H9 (cell line): ENCODE data around the gene FYN. TPM values are rescaled to one million over a fixed set of nuclear protein-coding genes. Genes with fewer than 3 reads are reported as not detected.

Source experiments
- DNase-seq: peaks from one replicate; pipeline ENCODE4 v3.0.0-alpha.2; 2017
- H2AFZ ChIP-seq: one replicate; pipeline ENCODE4 v1.6.1; 2013; ENCODE audit warnings: mild to moderate bottlenecking, low read length, control low read depth, moderate library complexity
- H2AK5ac ChIP-seq: 2 replicates; pipeline ENCODE4 v1.6.1; 2013; ENCODE audit warnings: low read length, control low read depth, mixed read lengths; ENCODE audit not compliant: insufficient read length
- H2BK120ac ChIP-seq: one replicate; pipeline ENCODE4 v1.6.1; 2013; ENCODE audit warnings: low read depth, mild to moderate bottlenecking, low read length, control low read depth, inconsistent platforms; ENCODE audit not compliant: poor library complexity, severe bottlenecking
- H2BK12ac ChIP-seq: 2 replicates; pipeline ENCODE4 v1.6.1; 2013; ENCODE audit warnings: low read length, control low read depth, mixed read lengths, low read depth; ENCODE audit not compliant: insufficient read length
- H2BK15ac ChIP-seq: 2 replicates; pipeline ENCODE4 v1.6.1; 2013; ENCODE audit warnings: low read depth, low read length, control low read depth
- H2BK20ac ChIP-seq: one replicate; pipeline ENCODE4 v1.6.1; 2013; ENCODE audit warnings: low read depth, mild to moderate bottlenecking, low read length, control low read depth, inconsistent platforms; ENCODE audit not compliant: poor library complexity, severe bottlenecking
- H2BK5ac ChIP-seq: 2 replicates; pipeline ENCODE4 v1.6.1; 2013; ENCODE audit warnings: low read length, control low read depth, mixed read lengths; ENCODE audit not compliant: insufficient read length
- H3K14ac ChIP-seq: 2 replicates; pipeline ENCODE4 v1.6.1; 2013; ENCODE audit warnings: low read length, control low read depth; ENCODE audit not compliant: insufficient read depth
- H3K18ac ChIP-seq: 2 replicates; pipeline ENCODE4 v1.6.1; 2013; ENCODE audit warnings: low read depth, mild to moderate bottlenecking, mixed read lengths, low read length, control low read depth; ENCODE audit not compliant: insufficient read length
- H3K23ac ChIP-seq: 2 replicates; pipeline ENCODE4 v1.6.1; 2013; ENCODE audit warnings: low read length, control low read depth, mixed read lengths, low read depth; ENCODE audit not compliant: insufficient read length
- H3K23me2 ChIP-seq: 2 replicates; pipeline ENCODE4 v1.6.1; 2013; ENCODE audit warnings: low read depth, mild to moderate bottlenecking, mixed read lengths, low read length, control low read depth; ENCODE audit not compliant: insufficient read length, poor library complexity, severe bottlenecking
- H3K27ac ChIP-seq: 2 replicates; pipeline ENCODE4 v1.5.1; 2013; ENCODE audit warnings: low read length, control low read depth, mixed read lengths, low read depth; ENCODE audit not compliant: insufficient read length
- H3K27me3 ChIP-seq: 2 replicates; pipeline ENCODE4 v1.6.1; 2013; ENCODE audit warnings: low read length, control low read depth, inconsistent platforms; ENCODE audit not compliant: insufficient read depth
- H3K4ac ChIP-seq: 2 replicates; pipeline ENCODE4 v1.6.1; 2013; ENCODE audit warnings: low read depth, mild to moderate bottlenecking, control low read depth, inconsistent platforms, low read length, moderate library complexity
- H3K4me1 ChIP-seq: 2 replicates; pipeline ENCODE4 v1.6.1; 2013; ENCODE audit warnings: low read length, control low read depth, inconsistent platforms; ENCODE audit not compliant: insufficient read depth
- H3K4me2 ChIP-seq: 2 replicates; pipeline ENCODE4 v1.6.1; 2013; ENCODE audit warnings: low read length, control low read depth, mixed read lengths; ENCODE audit not compliant: insufficient read length, insufficient read depth
- H3K56ac ChIP-seq: 2 replicates; pipeline ENCODE4 v1.6.1; 2013; ENCODE audit warnings: low read depth, mild to moderate bottlenecking, mixed read lengths, low read length, control low read depth; ENCODE audit not compliant: insufficient read length
- H3K79me1 ChIP-seq: 2 replicates; pipeline ENCODE4 v1.6.1; 2013; ENCODE audit warnings: low read depth, mild to moderate bottlenecking, moderate library complexity, low read length, control low read depth, inconsistent platforms; ENCODE audit not compliant: insufficient read depth, poor library complexity, severe bottlenecking
- H3K79me2 ChIP-seq: 2 replicates; pipeline ENCODE4 v1.6.1; 2013; ENCODE audit warnings: low read length, control low read depth, inconsistent platforms; ENCODE audit not compliant: insufficient read depth
- H3K9ac ChIP-seq: 2 replicates; pipeline ENCODE4 v1.6.1; 2013; ENCODE audit warnings: low read length, control low read depth, mixed read lengths; ENCODE audit not compliant: insufficient read length; ENCODE audit errors: extremely low read depth
- H3K9me3 ChIP-seq: one replicate; pipeline ENCODE4 v1.6.1; 2013; ENCODE audit warnings: low read depth, low read length, inconsistent platforms; ENCODE audit not compliant: control insufficient read depth
- H3T11ph ChIP-seq: one replicate; pipeline ENCODE4 v1.6.1; 2013; ENCODE audit warnings: mild to moderate bottlenecking, low read length, control low read depth, inconsistent platforms
- H4K20me1 ChIP-seq: one replicate; pipeline ENCODE4 v1.6.1; 2013; ENCODE audit not compliant: control insufficient read depth, insufficient read length, insufficient read depth
- H4K5ac ChIP-seq: 2 replicates; pipeline ENCODE4 v1.6.1; 2013; ENCODE audit warnings: low read depth, mild to moderate bottlenecking, mixed read lengths, low read length, control low read depth; ENCODE audit not compliant: insufficient read length
- H4K8ac ChIP-seq: replicated peaks from 2 replicates; pipeline ENCODE4 v1.6.1; 2013; ENCODE audit warnings: low read length, control low read depth, mixed read lengths, low read depth; ENCODE audit not compliant: insufficient read length
- H4K91ac ChIP-seq: 2 replicates; pipeline ENCODE4 v1.6.1; 2013; ENCODE audit warnings: low read depth, mild to moderate bottlenecking, moderate library complexity, mixed read lengths, low read length, control low read depth; ENCODE audit not compliant: insufficient read length
- H3K27ac Mint-ChIP-seq, 3 experiments: 2 replicates in 2 of 3; 3 replicates in 1 of 3; pipeline ENCODE4 v1.8.0; 2020 to 2021; ENCODE audit warnings: mixed read lengths in 3 of 3, mild to moderate bottlenecking in 1 of 3, moderate library complexity in 1 of 3
- H3K27me3 Mint-ChIP-seq: 2 replicates; pipeline ENCODE4 v1.8.0; 2021; ENCODE audit warnings: low read depth, mild to moderate bottlenecking, moderate library complexity, mixed read lengths
- H3K36me3 Mint-ChIP-seq, 3 experiments: 2 replicates in 2 of 3; 3 replicates in 1 of 3; pipeline ENCODE4 v1.8.0; 2020 to 2021; ENCODE audit warnings: low read depth in 3 of 3, mixed read lengths in 3 of 3; ENCODE audit not compliant: insufficient read depth in 1 of 3
- H3K4me1 Mint-ChIP-seq, 2 experiments: 2 replicates each; pipeline ENCODE4 v1.8.0; 2020; ENCODE audit warnings: mixed read lengths in 2 of 2
- H3K4me3 Mint-ChIP-seq, 2 experiments: 2 replicates in 1 of 2; 3 replicates in 1 of 2; pipeline ENCODE4 v1.8.0; 2020 to 2021; ENCODE audit warnings: mild to moderate bottlenecking in 2 of 2, mixed read lengths in 2 of 2, moderate library complexity in 1 of 2
- H3K9me3 Mint-ChIP-seq, 2 experiments: 2 replicates in 1 of 2; 3 replicates in 1 of 2; pipeline ENCODE4 v1.8.0; 2020; ENCODE audit warnings: mild to moderate bottlenecking in 2 of 2, mixed read lengths in 2 of 2, moderate library complexity in 1 of 2
- WGBS: extraction: QIAGEN DNeasy Blood & Tissue Kit; methylation state at CpG from one replicate; pipeline ENCODE4 v1.1.7; 2013; ENCODE audit warnings: missing lambda C conversion rate, low lambda C conversion rate, mixed read lengths; ENCODE audit not compliant: insufficient read length; ENCODE audit errors: extremely low coverage; 5-methylcytosine and 5-hydroxymethylcytosine counted together
- total RNA-seq: library from RNA; stranded (reverse); gene quantifications from 2 replicates; pipeline ENCODE4 v1.2.1, GENCODE V29; 2021
- TF ChIP-seq, protein P1 (sequence below): fragments of 200-600 bp; sonication (generic); conservative IDR thresholded peaks from 3 replicates; pipeline ENCODE4 v1.8.0; 2021; ENCODE audit warnings: antibody characterized with exemption, mild to moderate bottlenecking

The FYN gene
- total RNA-seq, 1 experiment from 2014 or later, result 64.8 TPM

DNA sequence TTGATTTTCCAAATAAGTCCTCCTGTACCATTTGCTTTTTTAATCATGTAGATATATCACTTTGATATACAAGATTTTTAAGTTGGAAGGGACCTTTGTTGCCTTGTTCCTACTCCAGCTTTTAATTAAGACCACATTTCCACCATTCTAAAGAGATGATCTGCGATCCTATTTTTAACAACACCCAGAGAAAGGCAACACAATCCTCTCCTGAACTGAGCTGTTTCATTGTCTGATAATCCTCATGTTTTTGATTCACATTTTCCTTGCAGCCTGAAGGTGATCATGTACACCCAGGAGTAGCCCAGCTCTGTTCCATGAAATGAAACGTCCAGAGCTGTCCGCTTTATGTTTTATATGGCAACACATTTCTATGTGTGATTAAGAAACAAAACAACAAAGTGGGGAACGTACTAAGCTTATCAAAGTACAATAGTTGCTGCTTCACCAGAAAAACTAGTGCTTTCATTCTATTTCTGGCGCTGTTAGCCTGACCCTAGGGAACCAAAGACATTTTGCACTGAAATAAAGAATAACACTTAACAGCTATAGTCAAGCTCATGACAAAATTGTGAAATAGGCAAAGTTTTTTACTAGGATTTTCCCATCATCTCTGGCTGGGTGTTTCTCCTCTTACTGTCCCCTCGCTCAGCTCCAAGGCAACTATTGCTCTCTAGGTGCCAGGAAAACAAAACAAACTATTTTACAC, 245.0 kb downstream of the FYN start:
- Histone ChIP-seq H3K23me2 (no peaks in the 10 kb centered on the region), H4K20me1 (no peaks in the 10 kb centered on the region), H2BK12ac (no peak overlapping the region), H3K9me3 (no peaks in the 10 kb centered on the region), H3K23ac (no peak overlapping the region), H2BK120ac (no peak overlapping the region), H3K4ac (no peak overlapping the region), H3K18ac (no peak overlapping the region), H3K4me1 (0 out of 2 replicates have a peak, but pooled peaks cover 8% of the 10 kb centered on the region), H3K27me3 (no peaks in the 10 kb centered on the region), H3K14ac (no peak overlapping the region), H3K79me2 (no peaks in the 10 kb centered on the region), H2AFZ (no peak overlapping the region), H2BK20ac (no peak overlapping the region), H2AK5ac (no peak overlapping the region), H4K5ac (no peak overlapping the region), H2BK15ac (no peak overlapping the region), H3K79me1 (no peaks in the 10 kb centered on the region), H3K9ac (no peak overlapping the region), H3K27ac (no peak overlapping the region), H2BK5ac (no peak overlapping the region), H4K91ac (no peak overlapping the region), H3T11ph (no peak overlapping the region), H4K8ac (no peak overlapping the region), H3K4me2 (no peak overlapping the region), H3K56ac (no peak overlapping the region)
- Mint-ChIP-seq H3K4me1 (peaks cover 27 to 44% of the 10 kb centered on the region in 2 experiments), H3K9me3 (no peaks in the 10 kb centered on the region), H3K27ac (no peak overlapping the region; a peak in 1 of 7 replicates), H3K36me3 (no peaks in the 10 kb centered on the region), H3K4me3 (no peak overlapping the region), H3K27me3 (peaks cover 8% of the 10 kb centered on the region)
- TF ChIP-seq, protein P1, sequence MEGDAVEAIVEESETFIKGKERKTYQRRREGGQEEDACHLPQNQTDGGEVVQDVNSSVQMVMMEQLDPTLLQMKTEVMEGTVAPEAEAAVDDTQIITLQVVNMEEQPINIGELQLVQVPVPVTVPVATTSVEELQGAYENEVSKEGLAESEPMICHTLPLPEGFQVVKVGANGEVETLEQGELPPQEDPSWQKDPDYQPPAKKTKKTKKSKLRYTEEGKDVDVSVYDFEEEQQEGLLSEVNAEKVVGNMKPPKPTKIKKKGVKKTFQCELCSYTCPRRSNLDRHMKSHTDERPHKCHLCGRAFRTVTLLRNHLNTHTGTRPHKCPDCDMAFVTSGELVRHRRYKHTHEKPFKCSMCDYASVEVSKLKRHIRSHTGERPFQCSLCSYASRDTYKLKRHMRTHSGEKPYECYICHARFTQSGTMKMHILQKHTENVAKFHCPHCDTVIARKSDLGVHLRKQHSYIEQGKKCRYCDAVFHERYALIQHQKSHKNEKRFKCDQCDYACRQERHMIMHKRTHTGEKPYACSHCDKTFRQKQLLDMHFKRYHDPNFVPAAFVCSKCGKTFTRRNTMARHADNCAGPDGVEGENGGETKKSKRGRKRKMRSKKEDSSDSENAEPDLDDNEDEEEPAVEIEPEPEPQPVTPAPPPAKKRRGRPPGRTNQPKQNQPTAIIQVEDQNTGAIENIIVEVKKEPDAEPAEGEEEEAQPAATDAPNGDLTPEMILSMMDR, result no peak
- WGBS, result no CpG with 5 or more reads among the region's 6 CpGs
- no peak for DNase-seq
